Activated naive CD4-positive, alpha-beta T cell (primary cell): Measurements from ENCODE around the gene ARL6IP5.

Source experiments
- DNase-seq, 4 experiments: peaks; one replicate each; lab custom pipeline; 2025; lab: John Stamatoyannopoulos, UW

ARL6IP5 gene, protein sequence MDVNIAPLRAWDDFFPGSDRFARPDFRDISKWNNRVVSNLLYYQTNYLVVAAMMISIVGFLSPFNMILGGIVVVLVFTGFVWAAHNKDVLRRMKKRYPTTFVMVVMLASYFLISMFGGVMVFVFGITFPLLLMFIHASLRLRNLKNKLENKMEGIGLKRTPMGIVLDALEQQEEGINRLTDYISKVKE

DNA sequence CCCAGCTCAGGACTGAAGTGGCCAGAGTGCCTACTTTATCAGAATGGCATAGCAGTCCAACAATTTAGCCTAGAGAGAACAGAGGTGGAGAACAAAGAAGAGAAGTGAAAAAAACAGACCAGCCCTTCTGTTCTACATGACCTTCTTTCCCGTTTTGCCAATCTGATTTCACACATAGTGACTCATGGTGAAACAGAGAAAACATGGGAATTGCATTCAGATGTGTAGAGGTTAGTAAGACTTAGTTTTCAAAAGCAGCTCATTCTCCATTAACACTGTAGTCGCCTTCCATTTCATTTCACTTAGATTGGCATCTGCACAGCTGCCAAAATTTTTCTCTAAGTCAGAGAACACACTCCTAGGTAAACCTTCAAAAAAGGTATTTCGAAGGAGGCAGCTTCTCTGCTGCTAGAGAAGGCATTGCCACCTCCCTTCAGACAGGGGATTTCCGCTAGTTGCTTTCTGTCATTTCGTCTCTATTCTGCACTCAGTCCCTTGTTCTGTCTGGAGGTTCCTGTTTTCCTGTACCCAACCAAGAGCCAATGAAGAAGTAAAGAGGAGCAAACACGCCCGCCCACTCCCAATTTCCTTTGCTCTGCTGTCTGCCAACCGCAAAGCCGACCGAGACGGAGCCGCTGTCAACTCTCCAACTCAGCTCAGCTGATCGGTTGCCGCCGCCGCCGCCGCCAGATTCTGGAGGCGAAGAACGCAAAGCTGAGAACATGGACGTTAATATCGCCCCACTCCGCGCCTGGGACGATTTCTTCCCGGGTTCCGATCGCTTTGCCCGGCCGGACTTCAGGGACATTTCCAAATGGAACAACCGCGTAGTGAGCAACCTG is at the start of gene ARL6IP5:
ARL6IP5 (plus strand) TSS at position 612 of the 842 bp plus-strand sequence; CDS start at position 723, 111 bp downstream.
- peak; percentile 52 to 85 (median 74) for DNase-seq

DNA sequence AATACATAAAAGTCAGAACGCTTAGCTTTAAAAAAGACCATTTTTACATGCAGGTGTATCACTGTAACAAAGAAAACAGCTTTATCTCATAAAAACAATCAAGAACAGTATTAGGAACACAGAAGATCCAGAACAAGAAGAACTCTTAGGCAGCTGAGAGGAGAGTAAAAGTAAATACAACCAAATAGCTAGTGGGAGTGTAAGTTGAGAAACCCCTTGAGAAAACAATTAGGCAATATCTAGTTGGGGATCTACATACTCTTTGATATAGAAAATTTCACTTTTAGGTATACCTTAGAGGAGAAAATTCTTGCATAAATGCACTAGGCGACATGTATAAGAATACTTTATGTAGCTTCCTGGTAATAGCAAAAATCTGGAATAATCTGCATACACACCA is 40.1 kb upstream of the ARL6IP5 start:
- DNase-seq = no peak

DNA sequence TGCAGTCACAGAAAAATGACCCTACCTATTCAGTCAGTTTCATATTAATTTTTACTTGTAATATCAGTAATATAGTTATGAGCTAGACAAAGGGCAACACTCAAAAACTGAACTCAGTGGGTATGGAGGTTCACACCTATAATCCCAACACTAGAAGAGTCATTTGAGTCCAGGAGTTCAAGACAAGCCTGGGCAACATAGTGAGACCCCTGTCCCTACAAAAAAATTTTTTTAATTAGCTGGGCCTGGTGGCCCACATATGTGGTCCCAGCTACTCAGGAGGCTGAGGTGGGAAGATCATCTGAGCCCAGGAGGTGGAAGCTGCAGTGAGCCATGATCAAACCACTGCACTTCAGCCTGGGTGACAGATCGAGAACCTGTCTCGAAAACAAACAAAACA is 35.7 kb upstream of the ARL6IP5 start:
- DNase-seq = no peak

DNA sequence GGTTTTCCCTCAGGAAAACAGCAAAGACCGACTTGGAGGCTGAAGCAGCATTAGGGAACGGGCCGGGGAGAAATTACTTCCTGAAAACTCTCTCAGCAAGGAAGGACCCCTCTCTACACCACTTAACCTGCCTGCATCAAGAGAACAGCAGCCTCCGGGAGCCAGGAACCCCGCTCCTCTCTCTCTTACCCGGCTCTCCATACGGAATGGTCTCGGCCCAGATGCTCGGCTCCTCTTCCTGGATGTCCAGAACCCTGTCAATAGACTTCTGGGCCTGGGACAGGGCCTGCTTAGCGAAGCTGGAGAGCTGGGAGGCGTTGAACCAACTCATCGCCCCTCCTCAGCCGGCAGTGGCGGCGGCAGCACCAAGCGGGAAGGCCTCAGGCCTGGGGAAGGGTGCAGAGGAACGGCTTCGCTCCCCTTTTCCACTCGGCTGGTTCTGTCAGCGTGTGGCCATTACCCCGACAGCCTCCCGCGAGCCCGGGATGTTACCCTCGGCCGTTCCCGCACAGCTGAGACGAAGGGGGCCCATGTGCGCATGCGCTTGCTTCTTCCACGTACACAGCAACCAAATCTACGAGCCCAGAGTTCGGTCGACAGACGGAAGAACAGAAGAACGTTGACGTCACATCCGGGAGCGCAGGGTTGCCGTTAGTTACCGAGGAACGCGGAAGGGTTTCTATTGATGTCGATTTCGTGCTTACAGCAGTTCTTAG is 32.8 kb upstream of the ARL6IP5 start, which contains the start of gene TMF1:
TMF1 (minus strand) TSS at position 578 of the 716 bp plus-strand sequence; CDS start at position 331, 247 bp downstream.
- DNase-seq = no peak

DNA sequence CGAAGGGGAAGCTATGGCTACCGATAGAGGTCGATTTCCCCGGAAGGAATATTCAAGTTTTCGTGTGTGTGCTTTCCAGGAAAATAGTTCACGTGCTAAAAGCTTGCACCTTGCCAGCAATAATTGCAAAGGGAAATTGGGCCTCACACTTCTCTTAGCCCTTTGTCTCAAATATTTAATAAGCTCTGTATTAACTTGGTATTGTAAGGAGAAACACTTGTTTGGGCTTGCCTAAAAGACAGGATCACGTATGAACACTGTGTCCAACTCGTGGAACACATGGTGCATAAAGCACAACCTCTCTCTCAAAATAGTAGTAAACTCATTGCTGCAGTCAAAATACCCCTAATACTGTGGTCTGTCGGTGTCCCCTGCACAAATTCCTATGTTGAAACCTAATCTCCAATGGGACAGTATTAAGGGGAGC is 32.3 kb upstream of the ARL6IP5 start:
- DNase-seq = no peak

DNA sequence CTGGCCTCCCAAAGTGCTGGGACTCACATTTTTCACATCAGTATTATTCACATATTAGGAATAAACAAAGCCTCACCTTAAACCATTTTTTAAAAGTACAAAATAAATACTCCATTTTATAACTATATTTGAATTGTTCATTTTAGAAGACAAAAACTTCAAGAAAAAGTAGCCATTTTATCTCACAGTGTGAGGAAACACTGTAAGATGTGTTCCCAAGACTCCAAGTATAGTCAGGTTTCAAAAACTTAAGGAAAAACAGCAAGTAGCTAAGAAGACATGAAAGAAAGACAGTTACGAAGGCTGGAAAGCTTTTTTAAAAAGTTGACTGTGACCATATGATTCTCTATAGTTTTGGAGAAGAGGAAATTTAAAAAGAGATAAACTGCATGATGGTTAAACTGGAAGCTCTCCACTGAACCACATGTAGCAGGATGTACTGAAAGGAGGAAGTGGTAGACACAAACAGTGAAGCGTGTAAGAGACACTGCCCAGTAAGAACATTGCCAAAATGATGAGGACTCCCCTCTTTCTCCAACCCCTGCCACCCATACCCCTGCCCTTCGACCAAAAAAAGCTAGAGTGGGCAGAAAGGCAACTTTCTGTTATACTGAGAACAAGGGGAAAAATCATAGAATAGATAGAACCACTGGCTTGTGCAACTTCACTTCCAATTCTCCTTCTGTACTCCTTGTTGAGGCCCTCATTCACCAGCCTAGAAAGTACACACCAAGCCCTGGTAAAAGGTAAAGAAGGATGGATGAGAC is 26.4 kb upstream of the ARL6IP5 start:
- no peak for DNase-seq

DNA sequence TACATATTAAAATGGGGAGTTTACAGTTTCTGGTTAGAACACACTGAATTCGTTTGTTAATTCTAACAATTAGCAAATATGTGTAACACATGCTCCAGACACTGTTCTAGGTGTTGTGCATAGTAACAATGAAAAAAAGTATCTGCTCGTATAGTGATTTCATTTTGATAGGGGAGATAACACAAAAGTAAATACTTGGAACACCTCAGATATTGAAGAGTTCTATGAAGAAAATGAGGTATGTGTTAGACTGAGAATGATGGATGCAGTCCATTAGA is 25.9 kb upstream of the ARL6IP5 start:
- no peak for DNase-seq

DNA sequence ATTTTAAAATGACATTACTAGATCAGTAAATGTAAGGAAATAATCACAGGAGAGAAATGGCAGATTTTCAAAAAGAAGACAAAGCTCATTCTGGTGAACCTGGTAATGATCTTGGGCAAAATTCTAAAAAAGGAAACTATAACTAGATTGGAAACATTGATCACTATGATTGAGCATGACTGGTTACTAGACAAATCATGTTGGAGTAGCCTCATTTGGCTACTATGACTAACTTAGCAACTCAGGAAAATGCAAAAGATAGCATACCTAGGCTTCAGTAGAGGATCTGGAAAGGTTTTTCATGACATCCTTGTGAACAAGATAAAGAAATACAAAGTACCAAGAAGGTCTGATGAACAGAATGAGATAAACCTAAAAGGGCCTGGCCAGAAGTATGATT is 25.0 kb upstream of the ARL6IP5 start:
- DNase-seq = no peak

DNA sequence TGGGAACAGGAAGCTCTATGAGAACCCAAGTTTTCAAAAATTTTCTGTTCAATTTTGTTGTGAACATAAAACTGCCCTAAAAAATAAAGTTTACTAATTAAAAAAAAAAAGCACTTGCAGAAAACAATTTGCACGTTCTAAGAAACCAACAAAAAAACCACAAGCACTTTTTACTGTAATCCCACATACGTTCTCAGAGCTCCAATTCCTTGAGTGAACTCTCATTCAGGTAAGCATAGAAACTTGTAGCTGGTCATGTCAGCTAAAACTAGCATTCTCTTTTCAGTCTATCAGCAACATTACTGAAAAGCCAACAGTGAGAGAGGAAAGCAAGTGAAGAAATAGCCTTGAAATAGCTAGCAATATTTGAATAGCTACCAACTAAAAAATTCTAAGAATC is 21.1 kb upstream of the ARL6IP5 start:
- no peak for DNase-seq

DNA sequence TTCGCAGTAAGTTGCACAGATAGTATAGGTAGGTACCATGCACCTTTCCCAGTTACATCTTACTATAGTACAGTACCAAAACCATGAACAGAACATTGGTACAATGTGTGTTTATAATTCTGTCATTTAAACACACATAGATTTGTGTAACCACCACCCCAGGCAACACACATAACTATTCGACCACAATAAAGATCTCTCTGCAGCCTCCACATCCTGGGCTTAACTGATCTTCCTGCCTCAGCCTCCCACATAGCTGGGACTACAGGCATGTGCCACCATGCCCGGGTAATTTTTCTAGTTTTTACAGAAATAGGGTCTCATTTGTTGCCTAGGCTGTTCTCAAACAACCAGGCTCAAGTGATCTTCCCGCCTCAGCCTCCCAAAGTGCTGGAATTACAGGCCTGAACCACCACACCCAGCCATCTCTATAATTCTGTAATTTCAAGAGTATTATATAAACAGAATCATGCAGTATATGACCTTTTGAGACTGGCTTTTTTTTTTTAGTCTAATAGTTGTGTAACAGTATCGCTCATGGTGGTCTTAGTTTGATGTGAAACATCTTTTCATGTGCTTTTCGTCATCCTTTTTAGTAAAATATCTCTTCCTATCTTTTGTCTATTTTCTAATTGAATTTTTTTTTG is 19.3 kb upstream of the ARL6IP5 start:
- DNase-seq = no peak

DNA sequence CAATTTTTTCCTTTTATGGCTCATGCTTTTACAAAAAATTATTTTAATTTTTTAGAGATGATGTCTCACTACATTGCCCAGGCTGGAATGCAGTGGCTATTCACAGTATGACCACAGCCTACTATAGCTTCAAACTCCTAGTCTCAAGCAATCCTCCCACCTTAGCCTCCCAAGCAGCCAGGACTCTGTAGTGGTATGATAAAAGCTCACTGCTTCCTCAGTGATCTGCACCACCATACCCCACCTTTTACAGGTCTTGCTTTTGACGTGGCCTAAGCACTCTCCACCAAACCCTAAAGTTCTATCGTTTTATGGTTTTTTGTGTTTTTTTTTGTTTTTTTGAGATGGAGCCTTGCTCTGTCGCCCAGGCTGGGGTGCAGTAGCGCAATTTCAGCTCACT is 18.6 kb upstream of the ARL6IP5 start:
- DNase-seq = no peak

DNA sequence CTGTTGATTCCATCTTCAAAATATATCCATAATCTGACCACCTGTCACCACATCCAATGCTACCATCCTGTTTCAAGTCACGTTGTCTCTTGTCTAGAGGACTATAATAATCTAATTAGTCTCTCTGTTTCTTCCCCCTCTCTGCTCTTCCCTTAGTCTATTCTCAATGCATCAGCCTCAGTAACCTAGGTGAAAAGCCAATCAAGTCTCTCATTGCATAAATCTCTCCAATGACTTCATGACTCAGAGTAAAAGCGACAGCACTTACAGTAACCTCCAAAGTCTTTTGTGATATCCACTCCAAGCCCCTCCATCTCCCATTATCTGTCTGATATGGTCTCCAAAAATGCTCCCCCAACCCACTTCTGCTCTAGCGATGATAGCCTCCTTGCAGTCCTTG is 11.8 kb upstream of the ARL6IP5 start:
- DNase-seq = no peak

DNA sequence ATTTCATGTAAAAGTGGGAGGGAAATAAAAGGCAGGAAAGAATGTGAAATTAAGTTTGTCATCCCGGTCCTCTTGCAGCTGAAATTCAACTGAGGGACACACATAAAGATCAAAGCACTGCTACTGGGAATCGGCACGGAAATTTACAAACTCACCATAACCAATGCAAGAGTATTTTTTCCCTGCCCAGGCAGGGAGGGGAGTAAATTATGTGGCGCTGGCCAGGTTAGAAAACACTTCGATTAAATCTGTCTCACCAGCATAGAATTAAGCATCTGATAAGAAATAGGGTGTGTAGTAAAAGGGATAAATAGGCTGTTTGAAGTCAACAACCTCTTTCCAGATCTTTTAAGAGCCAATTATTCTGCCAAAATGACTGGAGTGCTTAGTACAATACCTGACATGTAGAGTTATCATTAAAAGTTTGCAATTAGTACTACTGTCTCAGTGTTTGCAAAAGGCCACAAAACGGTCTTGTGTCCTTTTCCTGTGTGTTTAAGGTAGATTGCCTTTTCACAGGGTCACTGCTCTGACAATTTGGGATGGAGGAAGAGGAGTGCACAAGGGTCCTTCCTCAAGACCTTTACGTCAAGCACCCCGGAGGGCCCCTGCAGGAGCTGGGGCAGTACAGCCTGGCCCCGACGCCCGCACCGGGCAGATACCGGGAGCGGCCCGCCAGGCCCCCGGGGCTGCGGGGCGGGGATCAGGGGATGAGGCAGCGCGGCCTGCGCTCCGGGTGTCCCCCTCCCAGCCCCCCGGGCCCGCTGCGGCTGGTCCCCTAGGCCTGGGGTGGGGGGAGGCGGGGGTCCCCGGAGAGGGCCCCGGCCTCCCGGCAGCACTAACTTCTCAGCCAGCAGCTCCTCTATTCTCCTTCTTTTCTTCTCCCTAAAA is 5.2 kb upstream of the ARL6IP5 start:
- no peak for DNase-seq

DNA sequence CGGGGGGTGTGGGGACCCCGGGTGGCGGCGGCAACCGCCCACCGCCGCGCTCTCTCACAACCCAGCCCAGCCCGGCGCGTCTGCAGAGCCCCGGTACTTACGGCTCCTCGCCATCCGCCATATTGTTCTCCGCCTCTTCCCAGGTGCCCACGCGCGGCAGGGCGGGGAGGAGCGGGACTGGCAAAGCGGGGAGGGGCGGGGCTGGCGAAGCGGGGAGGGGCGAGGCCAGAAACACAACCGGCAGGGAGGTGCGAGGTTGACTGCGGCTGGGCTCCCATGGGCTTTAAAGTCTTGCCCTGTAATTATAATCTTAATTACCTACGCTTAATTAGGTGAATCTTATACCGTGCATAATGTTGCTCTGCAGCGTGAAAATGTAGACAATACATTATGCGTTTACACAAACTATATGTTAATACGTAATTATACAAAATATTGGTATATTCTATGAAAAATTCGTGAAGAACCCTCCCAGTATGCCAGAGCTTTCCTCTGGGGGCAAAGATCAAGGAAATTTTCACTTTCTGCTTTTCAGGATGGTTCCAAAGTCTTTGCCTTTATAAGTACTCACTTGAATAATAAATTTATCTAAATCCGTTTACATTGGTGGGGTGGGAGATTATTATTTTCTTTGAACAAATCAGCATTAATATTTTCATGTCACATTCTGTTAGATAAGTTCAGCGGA is 4.4 kb upstream of the ARL6IP5 start, which contains the start of gene UBA3:
UBA3 (minus strand) TSS at position 133 of the 688 bp plus-strand sequence; CDS start at position 121, 12 bp downstream.
- peak; percentile 79 to 93 (median 85) for DNase-seq

DNA sequence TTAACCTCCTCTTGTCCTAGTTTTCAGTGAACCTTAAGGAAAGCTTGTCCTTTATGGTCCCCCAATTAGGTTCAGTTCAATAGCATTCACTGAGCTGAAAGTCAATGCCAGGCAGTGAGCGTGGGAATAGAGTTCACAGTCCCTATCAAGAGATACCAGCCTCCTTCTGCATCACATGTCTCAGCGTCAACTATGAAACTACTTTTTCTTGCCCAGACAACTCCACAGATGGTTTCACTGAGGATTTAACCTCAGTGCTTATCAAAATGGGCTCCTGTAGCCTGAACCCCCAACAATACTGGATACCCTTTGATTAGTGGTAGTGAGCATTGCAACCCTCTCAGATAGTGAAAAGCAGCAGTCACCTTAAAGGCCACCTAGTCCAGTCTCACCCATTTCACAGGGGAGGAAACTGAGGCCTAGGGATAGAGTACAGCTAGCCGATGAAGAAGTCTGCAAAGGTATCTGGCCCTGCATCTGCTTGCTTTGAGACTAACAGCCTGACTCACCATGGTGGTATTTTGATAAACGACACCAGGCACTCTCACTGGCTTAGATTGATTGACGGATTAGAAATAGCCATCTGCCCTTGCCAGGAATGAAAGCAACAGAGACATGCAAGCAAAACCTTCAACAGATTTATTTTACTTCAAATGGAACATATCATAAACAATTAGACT is 3.0 kb upstream of the ARL6IP5 start:
- DNase-seq = no peak

DNA sequence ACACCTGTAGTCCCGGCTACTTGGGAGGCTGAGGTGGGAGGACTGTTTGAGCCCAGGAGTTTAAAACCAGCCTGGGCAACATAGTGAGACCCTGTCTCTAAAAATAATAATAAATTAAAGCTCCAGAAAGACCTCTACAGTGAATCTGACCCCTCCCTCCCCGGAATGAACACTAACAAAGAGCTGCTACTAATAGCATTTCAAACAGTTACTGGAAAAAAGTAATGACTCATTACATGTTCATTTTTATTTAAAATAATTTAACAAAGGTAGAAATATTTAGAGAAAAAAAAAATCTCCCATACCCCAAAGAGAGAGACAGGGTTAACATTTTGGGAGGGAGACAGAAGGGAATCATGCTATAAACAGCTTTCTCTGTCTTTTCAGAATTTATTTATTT is 2.4 kb upstream of the ARL6IP5 start:
- DNase-seq = no peak

DNA sequence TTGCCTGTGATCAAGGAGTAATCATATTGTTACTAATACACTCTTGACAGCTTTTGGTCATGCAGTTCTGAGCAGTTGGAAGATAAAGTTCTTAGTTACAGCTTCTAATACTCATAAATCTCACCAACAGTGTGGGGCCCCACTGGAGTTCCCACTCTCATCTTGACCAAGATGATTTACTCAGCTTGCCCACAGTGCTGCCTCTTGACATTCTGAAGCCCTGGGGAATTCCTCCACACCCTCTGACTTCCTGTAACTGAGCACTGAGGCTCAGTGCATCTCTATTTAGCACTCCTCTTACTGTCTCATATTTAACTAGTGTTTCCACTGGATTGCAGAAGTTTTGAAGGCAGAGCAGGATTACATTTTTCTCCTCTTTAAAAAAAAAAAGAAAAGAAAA is 1.9 kb upstream of the ARL6IP5 start:
- DNase-seq = peak in 2 of 4 experiments; percentile 5 to 13

DNA sequence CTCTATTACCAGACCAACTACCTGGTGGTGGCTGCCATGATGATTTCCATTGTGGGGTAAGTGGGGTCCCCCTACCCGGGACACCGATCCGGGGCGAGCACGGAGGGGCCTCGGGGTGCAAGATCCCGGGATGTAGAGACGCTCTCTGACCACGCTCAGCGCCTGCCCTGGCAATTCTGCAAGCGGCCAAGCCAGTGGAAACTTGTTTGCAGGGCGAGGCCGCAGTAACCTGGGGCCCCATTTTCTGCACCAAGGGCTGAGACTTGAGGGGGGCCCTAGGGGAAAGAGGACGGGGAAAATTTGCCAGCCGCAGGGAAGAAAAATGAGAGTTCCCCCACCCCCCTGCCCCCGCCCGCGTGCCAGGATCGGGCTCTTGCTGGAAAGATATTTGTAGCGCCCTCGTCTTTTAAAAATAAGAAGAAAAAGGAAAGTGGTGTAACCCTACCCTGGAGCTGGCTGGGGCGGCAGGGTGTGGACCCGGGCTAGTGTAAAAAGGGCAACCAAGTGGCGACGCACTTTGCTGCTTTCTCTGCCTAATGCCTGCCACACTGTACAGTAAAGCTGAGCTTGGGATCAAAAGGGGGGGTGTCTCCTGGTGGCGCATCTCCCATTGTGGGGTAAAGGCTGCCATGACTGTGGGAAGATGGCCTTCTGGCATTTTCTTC is 563 bp downstream of the ARL6IP5 start:
- DNase-seq = no peak
